Adrenal gland (tissue), 12 donors: ENCODE results near the gene MUC13. TPM values are rescaled to one million over a fixed set of nuclear protein-coding genes. Genes with fewer than 3 reads are reported as not detected.

Experiments used
- DNase-seq, 7 donors: peaks; one replicate each; pipeline ENCODE4 v3.0.0-alpha.2; 2019 to 2020
- H3K27ac ChIP-seq, 5 donors: fragments of 200-600 bp; sonication (generic) in 4 of 5; 1 replicate in 3 of 5; 2 replicates in 2 of 5; pipeline versions ENCODE4 v1.5.1 to v1.8.0; 2016 to 2020; ENCODE audit warnings: mild to moderate bottlenecking in 1 of 5
- H3K27me3 ChIP-seq: fragments of 200-600 bp; 2 replicates; pipeline ENCODE4 v1.8.0; 2021
- H3K36me3 ChIP-seq, 2 donors: fragments of 200-600 bp; replicated peaks in 1 of 2; 1 replicate in 1 of 2; 2 replicates in 1 of 2; pipeline versions ENCODE4 v1.5.1 to v1.8.0; 2018 to 2022
- H3K4me1 ChIP-seq, 2 donors: fragments of 200-600 bp; replicated peaks in 1 of 2; 1 replicate in 1 of 2; 2 replicates in 1 of 2; pipeline versions ENCODE4 v1.5.1 to v1.8.0; 2018 to 2021
- H3K4me3 ChIP-seq, 4 donors: fragments of 200-600 bp; sonication (generic) in 3 of 4; one replicate each; pipeline ENCODE4 v1.5.1; 2016 to 2018
- H3K9me3 ChIP-seq, 3 donors: fragments of 200-600 bp; sonication (generic) in 1 of 3; replicated peaks in 1 of 3; 1 replicate in 2 of 3; 2 replicates in 1 of 3; pipeline versions ENCODE4 v1.5.1 to v1.8.0; 2016 to 2021
- POLR2A ChIP-seq, 2 donors: fragments of 450-650 bp; IDR thresholded peaks; one replicate each; pipeline ENCODE4 v1.6.1; 2017; ENCODE audit warnings: antibody characterized with exemption in 2 of 2, mild to moderate bottlenecking in 2 of 2, moderate library complexity in 1 of 2
- WGBS, 4 donors: extraction: QIAGEN DNeasy Blood & Tissue Kit in 2 of 4; methylation state at CpG; one replicate each; pipeline versions ENCODE4 v1.1.5 to v1.1.7; 2013 to 2017; 5-methylcytosine and 5-hydroxymethylcytosine counted together
- intact Hi-C, 2 donors: fragments of 100-400 bp; cut with DNase I; formaldehyde crosslinking; loops; one replicate each; pipeline versions ENCODE4 v1.14.1 to v1.15.0; 2022 to 2023
- polyA plus RNA-seq, 3 donors: library from polyadenylated mRNA; stranded (reverse); fragments of 200-250 nt in 2 of 3; fragments of 350-450 nt in 1 of 3; fragmentation: Illumina TruSeq in 1 of 3; extraction: RNeasy Lipid Tissue Mini Kit (QIAGEN cat#74804) in 1 of 3; gene quantifications; one replicate each; pipeline ENCODE4 v1.2.3, GENCODE V29; 2013 to 2014
- total RNA-seq, 9 donors: library from RNA; depleted of rRNA in 4 of 9; stranded (reverse); fragments of >200 nt in 4 of 9; fragments of 120-200 nt in 1 of 9; fragmentation: NEBNext Ultra II Directional in 1 of 9; extraction: Animal tissue kit (Norgen Biotek cat#: 25700) in 1 of 9; gene quantifications; one replicate each; pipeline versions ENCODE4 v1.1.0 to v1.2.4, GENCODE V29; 2013 to 2023
- TF ChIP-seq, protein P1 (sequence below), 6 experiments: fragments of 450-650 bp in 4 of 6; fragments of 200-600 bp in 2 of 6; sonication (generic) in 1 of 6; IDR thresholded peaks; 1 replicate in 5 of 6; 2 replicates in 1 of 6; pipeline versions ENCODE4 v1.5.1 to v1.8.0; 2016 to 2021; ENCODE audit warnings: antibody characterized with exemption in 6 of 6, mild to moderate bottlenecking in 2 of 6, moderate library complexity in 1 of 6
- donor health status: healthy with polysubstance abuse.
- donor health status: Bipolar disorder and iron deficiency.
- donor health status: DM: yes; HTN: yes; CAD: no.
- donor health status: DM: no; HTN: no; CAD: no.
- donor health status: DM: no; HTN: no; CAD: no.
- donor health status: DM: yes; HTN: yes; CAD: no.

Gene MUC13
- total and polyA plus RNA-seq, 12 donors = 0.06 to 2.6 (median 0.11) TPM; not detected in 5

GRCh38 chr3:124938896-124939295, 4.3 kb upstream of the MUC13 start:
- intact Hi-C loops = no loop called here
- Histone ChIP-seq H3K9me3 (no peaks in the 10 kb centered on the region), H3K4me1 (no peaks in the 10 kb centered on the region), H3K4me3 (no peak overlapping the region), H3K27ac (no peak overlapping the region), H3K27me3 (no peaks in the 10 kb centered on the region), H3K36me3 (no peaks in the 10 kb centered on the region)
- WGBS, 4 donors = 94 to 97% (median 96%) methylated on average over 5 of the region's 5 CpGs
- TF ChIP-seq, protein P1, sequence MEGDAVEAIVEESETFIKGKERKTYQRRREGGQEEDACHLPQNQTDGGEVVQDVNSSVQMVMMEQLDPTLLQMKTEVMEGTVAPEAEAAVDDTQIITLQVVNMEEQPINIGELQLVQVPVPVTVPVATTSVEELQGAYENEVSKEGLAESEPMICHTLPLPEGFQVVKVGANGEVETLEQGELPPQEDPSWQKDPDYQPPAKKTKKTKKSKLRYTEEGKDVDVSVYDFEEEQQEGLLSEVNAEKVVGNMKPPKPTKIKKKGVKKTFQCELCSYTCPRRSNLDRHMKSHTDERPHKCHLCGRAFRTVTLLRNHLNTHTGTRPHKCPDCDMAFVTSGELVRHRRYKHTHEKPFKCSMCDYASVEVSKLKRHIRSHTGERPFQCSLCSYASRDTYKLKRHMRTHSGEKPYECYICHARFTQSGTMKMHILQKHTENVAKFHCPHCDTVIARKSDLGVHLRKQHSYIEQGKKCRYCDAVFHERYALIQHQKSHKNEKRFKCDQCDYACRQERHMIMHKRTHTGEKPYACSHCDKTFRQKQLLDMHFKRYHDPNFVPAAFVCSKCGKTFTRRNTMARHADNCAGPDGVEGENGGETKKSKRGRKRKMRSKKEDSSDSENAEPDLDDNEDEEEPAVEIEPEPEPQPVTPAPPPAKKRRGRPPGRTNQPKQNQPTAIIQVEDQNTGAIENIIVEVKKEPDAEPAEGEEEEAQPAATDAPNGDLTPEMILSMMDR (IDR thresholded peaks at IDR 0.05) = no peak
- TF ChIP-seq POLR2A (IDR thresholded peaks at IDR 0.05) = no peak
- no peak for DNase-seq

- 87 to 90% (median 88%) methylated on average over 3 of the region's 3 CpGs for WGBS, 4 donors
- Histone ChIP-seq H3K4me1 (no peaks in the 10 kb centered on the region), H3K4me3 (no peak overlapping the region), H3K9me3 (no peaks in the 10 kb centered on the region), H3K27ac (no peak overlapping the region), H3K27me3 (no peaks in the 10 kb centered on the region), H3K36me3 (no peaks in the 10 kb centered on the region)
- no peak for TF ChIP-seq POLR2A (IDR thresholded peaks at IDR 0.05)
- TF ChIP-seq, protein P1 (IDR thresholded peaks at IDR 0.05) = no peak
- no peak for DNase-seq
- intact Hi-C loops = no loop called here
These were observed 2.5 kb upstream of the MUC13 start for GRCh38 chr3:124937049-124937448.

- intact Hi-C loops = no loop called here
- 60 to 71% (median 62%) methylated on average over 5 of the region's 5 CpGs for WGBS, 4 donors
- Histone ChIP-seq H3K36me3 (no peaks in the 10 kb centered on the region), H3K4me1 (no peaks in the 10 kb centered on the region), H3K27ac (no peak overlapping the region), H3K9me3 (no peaks in the 10 kb centered on the region), H3K4me3 (no peak overlapping the region), H3K27me3 (no peaks in the 10 kb centered on the region)
- DNase-seq = no peak
- TF ChIP-seq, protein P1 (IDR thresholded peaks at IDR 0.05) = no peak
- TF ChIP-seq POLR2A (IDR thresholded peaks at IDR 0.05) = no peak
These were observed 1.4 kb upstream of the MUC13 start for GRCh38 chr3:124935794-124936542.

DNA sequence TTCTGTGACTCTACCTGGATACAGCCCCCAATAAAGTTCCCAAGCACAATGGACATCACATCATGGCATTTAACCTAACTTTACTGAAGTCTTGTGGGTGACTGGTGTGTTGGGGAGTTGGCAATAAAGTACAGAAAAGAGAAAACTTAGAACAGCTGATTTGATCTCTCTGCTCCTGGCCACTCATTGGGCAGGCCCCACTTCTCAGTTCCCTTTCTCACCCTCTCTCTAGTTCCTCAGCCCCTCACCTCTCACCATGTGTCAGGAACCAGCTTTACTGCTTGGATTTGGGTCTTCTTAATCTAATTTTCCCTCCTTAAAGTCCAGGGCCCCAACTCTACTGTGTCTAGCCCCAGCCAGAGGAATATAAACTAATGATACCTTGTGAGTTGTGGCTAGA, 713 bp upstream of the MUC13 start:
- Histone ChIP-seq H3K27me3 (no peaks in the 10 kb centered on the region), H3K27ac (no peak overlapping the region), H3K4me3 (no peak overlapping the region), H3K4me1 (no peaks in the 10 kb centered on the region), H3K36me3 (no peaks in the 10 kb centered on the region), H3K9me3 (no peaks in the 10 kb centered on the region)
- TF ChIP-seq, protein P1 (IDR thresholded peaks at IDR 0.05) = no peak
- no peak for TF ChIP-seq POLR2A (IDR thresholded peaks at IDR 0.05)
- intact Hi-C loops = no loop called here
- no peak for DNase-seq
